Prostate gland (tissue), 2 donors: Measurements from ENCODE around the gene CTBP1.

Experiments
- POLR2A ChIP-seq: fragments of 450-650 bp; IDR thresholded peaks from one replicate; pipeline ENCODE4 v1.6.1; 2016; ENCODE audit warnings: antibody characterized with exemption, mild to moderate bottlenecking
- POLR2AphosphoS5 ChIP-seq: sonication (generic); formaldehyde crosslinking; IDR thresholded peaks from one replicate; pipeline ENCODE4 v1.6.1; 2017; ENCODE audit warnings: antibody characterized with exemption
- TF ChIP-seq, protein P1 (sequence below), 4 experiments: fragments of 200-600 bp in 2 of 4; fragments of 450-650 bp in 2 of 4; sonication (generic) in 2 of 4; IDR thresholded peaks; 1 replicate in 3 of 4; 2 replicates in 1 of 4; pipeline ENCODE4 v1.5.1; 2016 to 2019; ENCODE audit warnings: antibody characterized with exemption in 4 of 4, mild to moderate bottlenecking in 2 of 4, moderate library complexity in 2 of 4

DNA sequence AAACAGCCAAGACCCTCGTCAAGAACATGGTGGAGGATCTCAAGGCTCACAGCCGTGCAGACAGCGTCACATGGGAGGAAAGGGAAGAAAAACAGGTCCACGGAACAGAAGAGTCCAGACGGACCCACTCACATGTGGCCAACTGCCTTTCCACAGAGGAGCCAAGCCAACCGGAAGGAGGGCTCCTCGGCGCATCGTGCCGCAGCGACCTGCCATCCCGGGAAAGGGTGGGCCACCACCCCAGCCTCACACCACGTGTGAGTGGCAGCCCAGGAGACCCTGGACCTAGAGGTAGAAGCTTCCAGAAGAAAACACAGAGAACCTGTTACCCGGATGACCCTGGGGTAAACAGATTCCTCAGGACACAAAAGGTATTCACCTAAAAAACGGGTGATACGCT is 28.4 kb downstream of the CTBP1 start:
- TF ChIP-seq, protein P1, sequence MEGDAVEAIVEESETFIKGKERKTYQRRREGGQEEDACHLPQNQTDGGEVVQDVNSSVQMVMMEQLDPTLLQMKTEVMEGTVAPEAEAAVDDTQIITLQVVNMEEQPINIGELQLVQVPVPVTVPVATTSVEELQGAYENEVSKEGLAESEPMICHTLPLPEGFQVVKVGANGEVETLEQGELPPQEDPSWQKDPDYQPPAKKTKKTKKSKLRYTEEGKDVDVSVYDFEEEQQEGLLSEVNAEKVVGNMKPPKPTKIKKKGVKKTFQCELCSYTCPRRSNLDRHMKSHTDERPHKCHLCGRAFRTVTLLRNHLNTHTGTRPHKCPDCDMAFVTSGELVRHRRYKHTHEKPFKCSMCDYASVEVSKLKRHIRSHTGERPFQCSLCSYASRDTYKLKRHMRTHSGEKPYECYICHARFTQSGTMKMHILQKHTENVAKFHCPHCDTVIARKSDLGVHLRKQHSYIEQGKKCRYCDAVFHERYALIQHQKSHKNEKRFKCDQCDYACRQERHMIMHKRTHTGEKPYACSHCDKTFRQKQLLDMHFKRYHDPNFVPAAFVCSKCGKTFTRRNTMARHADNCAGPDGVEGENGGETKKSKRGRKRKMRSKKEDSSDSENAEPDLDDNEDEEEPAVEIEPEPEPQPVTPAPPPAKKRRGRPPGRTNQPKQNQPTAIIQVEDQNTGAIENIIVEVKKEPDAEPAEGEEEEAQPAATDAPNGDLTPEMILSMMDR (IDR thresholded peaks at IDR 0.05), result no peak
- no peak for TF ChIP-seq POLR2A
- TF ChIP-seq POLR2AphosphoS5, result no peak
